Measurements from ENCODE around the gene RBM20.

RBM20 gene

GRCh38 chr10:110872145-110872983 lies 228.2 kb downstream of the RBM20 start:
- TF ChIP-seq ZFP3 (CRISPR knock-in tag; IDR thresholded peaks at IDR 0.05): 0 out of 2 replicates have a peak, but pooled peaks have one; percentile 10
- TF ChIP-seq, protein P1, sequence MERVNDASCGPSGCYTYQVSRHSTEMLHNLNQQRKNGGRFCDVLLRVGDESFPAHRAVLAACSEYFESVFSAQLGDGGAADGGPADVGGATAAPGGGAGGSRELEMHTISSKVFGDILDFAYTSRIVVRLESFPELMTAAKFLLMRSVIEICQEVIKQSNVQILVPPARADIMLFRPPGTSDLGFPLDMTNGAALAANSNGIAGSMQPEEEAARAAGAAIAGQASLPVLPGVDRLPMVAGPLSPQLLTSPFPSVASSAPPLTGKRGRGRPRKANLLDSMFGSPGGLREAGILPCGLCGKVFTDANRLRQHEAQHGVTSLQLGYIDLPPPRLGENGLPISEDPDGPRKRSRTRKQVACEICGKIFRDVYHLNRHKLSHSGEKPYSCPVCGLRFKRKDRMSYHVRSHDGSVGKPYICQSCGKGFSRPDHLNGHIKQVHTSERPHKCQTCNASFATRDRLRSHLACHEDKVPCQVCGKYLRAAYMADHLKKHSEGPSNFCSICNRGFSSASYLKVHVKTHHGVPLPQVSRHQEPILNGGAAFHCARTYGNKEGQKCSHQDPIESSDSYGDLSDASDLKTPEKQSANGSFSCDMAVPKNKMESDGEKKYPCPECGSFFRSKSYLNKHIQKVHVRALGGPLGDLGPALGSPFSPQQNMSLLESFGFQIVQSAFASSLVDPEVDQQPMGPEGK (CRISPR knock-in tag; IDR thresholded peaks at IDR 0.05; ENCODE audit: borderline replicate concordance): peak; percentile 69; the same call in 1 of the 2 replicates
- TF ChIP-seq, protein P2, sequence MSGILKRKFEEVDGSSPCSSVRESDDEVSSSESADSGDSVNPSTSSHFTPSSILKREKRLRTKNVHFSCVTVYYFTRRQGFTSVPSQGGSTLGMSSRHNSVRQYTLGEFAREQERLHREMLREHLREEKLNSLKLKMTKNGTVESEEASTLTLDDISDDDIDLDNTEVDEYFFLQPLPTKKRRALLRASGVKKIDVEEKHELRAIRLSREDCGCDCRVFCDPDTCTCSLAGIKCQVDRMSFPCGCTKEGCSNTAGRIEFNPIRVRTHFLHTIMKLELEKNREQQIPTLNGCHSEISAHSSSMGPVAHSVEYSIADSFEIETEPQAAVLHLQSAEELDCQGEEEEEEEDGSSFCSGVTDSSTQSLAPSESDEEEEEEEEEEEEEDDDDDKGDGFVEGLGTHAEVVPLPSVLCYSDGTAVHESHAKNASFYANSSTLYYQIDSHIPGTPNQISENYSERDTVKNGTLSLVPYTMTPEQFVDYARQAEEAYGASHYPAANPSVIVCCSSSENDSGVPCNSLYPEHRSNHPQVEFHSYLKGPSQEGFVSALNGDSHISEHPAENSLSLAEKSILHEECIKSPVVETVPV (CRISPR knock-in tag; IDR thresholded peaks at IDR 0.05): no peak
- TF ChIP-seq TSHZ2 (CRISPR knock-in tag; IDR thresholded peaks at IDR 0.05): 0 out of 2 replicates have a peak, but pooled peaks have one; percentile 64
- peak; percentile 81 for ATAC-seq

DNA sequence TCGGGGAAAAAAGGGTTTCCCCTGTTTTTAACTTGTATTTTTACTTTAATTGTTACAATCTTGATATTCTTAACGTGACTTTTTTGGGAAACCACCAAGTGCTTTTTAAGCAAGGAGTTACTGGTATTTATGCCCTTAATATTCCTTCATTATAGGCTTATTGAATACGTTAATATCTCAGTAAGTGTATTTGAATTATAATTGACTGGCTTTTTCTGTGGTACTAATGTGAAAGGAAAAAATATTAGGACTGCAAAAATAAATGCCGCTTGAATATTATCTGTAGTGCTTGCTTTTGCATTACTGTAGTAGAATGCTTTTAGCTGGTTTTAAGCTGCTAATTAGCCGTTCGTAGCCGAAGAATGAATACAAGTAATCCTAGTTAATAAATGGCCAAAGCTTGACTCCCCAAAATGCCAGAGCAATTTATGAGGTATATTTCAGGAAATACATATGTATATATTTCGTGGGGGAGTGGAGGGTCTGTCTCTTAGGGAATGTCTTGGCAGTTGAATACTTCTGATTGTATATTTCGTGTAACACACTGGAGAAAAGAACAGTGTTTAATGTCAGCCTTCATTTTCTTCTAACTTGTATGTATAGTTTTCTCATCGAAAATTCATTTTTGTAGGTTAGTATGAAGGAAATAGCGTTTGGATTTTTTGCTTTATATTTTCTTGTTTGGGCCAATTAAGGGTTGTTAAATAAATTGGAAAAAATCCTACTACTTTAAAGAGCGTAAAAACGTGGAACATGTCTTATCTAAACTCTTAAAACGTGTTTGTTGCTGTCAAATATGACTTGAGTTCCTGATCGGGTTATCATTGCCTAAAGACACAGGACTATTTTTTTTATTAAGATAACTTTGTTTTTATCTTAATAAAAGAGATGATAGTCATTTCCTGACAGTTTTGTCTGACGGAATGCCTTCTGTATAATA lies 229.1 kb downstream of the RBM20 start:
- no peak for ATAC-seq
- TF ChIP-seq TOX (CRISPR knock-in tag; IDR thresholded peaks at IDR 0.05; ENCODE audit: borderline replicate concordance) (no peak), CREB5 (CRISPR knock-in tag; IDR thresholded peaks at IDR 0.05; ENCODE audit: low read depth) (0 out of 2 replicates have a peak, but pooled peaks have one; percentile 17), ZNF8 (CRISPR knock-in tag; IDR thresholded peaks at IDR 0.05) (no peak)

- no peak for ATAC-seq
- TF ChIP-seq ZFP3 (CRISPR knock-in tag; IDR thresholded peaks at IDR 0.05) (no peak), GLIS3 (CRISPR knock-in tag; IDR thresholded peaks at IDR 0.05) (no peak), ISL1 (CRISPR knock-in tag; IDR thresholded peaks at IDR 0.05) (no peak), PPARA (CRISPR knock-in tag; IDR thresholded peaks at IDR 0.05; ENCODE audit: borderline replicate concordance) (no peak), CREB5 (CRISPR knock-in tag; IDR thresholded peaks at IDR 0.05; ENCODE audit: low read depth) (no peak), ZFP30 (CRISPR knock-in tag; IDR thresholded peaks at IDR 0.05) (no peak), RARB (CRISPR knock-in tag; IDR thresholded peaks at IDR 0.05) (no peak), TCF4 (CRISPR knock-in tag; IDR thresholded peaks at IDR 0.05; ENCODE audit: borderline replicate concordance) (no peak)
- TF ChIP-seq, protein P1 (CRISPR knock-in tag; IDR thresholded peaks at IDR 0.05; ENCODE audit: borderline replicate concordance): no peak
- TF ChIP-seq, protein P2 (CRISPR knock-in tag; IDR thresholded peaks at IDR 0.05): no peak
Observed at GRCh38 chr10:110873951-110874350, 229.8 kb downstream of the RBM20 start.

All from SK-N-SH treated with all-trans-retinoic acid at 6 μM for 48 hours (cell line).